Astrocyte of the spinal cord (primary cell): ENCODE data around the gene PLEKHG4B.

Experiments used
- DNase-seq: peaks from one replicate; pipeline ENCODE4 v3.0.0; 2011; ENCODE audit warnings: low read depth, low spot score
- H3K4me3 ChIP-seq: 2 replicates; pipeline ENCODE4 v1.5.1; 2011; ENCODE audit warnings: low read depth, mild to moderate bottlenecking, low read length, moderate library complexity
- CTCF ChIP-seq: IDR thresholded peaks from 2 replicates; pipeline ENCODE4 v1.5.1; 2012; ENCODE audit warnings: low read depth, mild to moderate bottlenecking, low read length, inconsistent platforms
- in situ Hi-C: cut with HindIII; loops from 2 replicates; pipeline ENCODE4 v1.10.0; 2017; ENCODE audit warnings: low sequenced_read_pairs

Gene PLEKHG4B

GRCh38 chr5:174876-175465 is 83.0 kb downstream of the PLEKHG4B start:
- in situ Hi-C loops, result no loop called here
- H3K4me3 ChIP-seq, result no peak overlapping the region
- no peak for DNase-seq
- TF ChIP-seq CTCF, result no peak

GRCh38 chr5:176296-176823 is 84.4 kb downstream of the PLEKHG4B start:
- no peak for DNase-seq
- no peak for TF ChIP-seq CTCF
- in situ Hi-C loops, result no loop called here
- H3K4me3 ChIP-seq, result no peak overlapping the region

- in situ Hi-C loops, result no loop called here
- no peak for DNase-seq
- TF ChIP-seq CTCF, result no peak
- no peak overlapping the region for H3K4me3 ChIP-seq
Measured at GRCh38 chr5:178110-178509, 86.1 kb downstream of the PLEKHG4B start.

- H3K4me3 ChIP-seq, result no peak overlapping the region
- in situ Hi-C loops, result no loop called here
- no peak for TF ChIP-seq CTCF
Measured at GRCh38 chr5:179401-179800, 87.4 kb downstream of the PLEKHG4B start.

GRCh38 chr5:180286-180918 is 88.4 kb downstream of the PLEKHG4B start:
- no peak for TF ChIP-seq CTCF
- no peak for DNase-seq

More at GRCh38 chr5:179401-179800, 87.4 kb downstream of the PLEKHG4B start:
- no peak for DNase-seq

GRCh38 chr5:181160-181559 is 89.2 kb downstream of the PLEKHG4B start:
- no peak for TF ChIP-seq CTCF
- no peak for DNase-seq
- no peak overlapping the region for H3K4me3 ChIP-seq
- in situ Hi-C loops, result no loop called here

More at GRCh38 chr5:180286-180918, 88.4 kb downstream of the PLEKHG4B start:
- H3K4me3 ChIP-seq, result no peak overlapping the region
- in situ Hi-C loops, result no loop called here
